ENCODE results near the gene LCNL1. TPM values are rescaled to one million over a fixed set of nuclear protein-coding genes. Genes with fewer than 3 reads are reported as not detected.

Gene LCNL1
- total RNA-seq, 1 experiment from 2014 or later = not detected

GRCh38 chr9:137011156-137011555 lies 28.4 kb downstream of the LCNL1 start:
- no peak for DNase-seq (ENCODE audit: low read depth)

- no peak for DNase-seq (ENCODE audit: low read depth)
Observed at GRCh38 chr9:137011907-137012675, 29.3 kb downstream of the LCNL1 start.

- no peak for DNase-seq (ENCODE audit: low read depth)
Observed at GRCh38 chr9:137012694-137013570, 30.1 kb downstream of the LCNL1 start.

- DNase-seq (ENCODE audit: low read depth) = no peak
Observed at GRCh38 chr9:137013571-137013940, 30.8 kb downstream of the LCNL1 start.

- DNase-seq (ENCODE audit: low read depth) = no peak
Observed at GRCh38 chr9:137014166-137014565, 31.4 kb downstream of the LCNL1 start.

- no peak for DNase-seq (ENCODE audit: low read depth)
Observed at GRCh38 chr9:137014776-137015539, 32.2 kb downstream of the LCNL1 start.

GRCh38 chr9:137015540-137015930 lies 32.7 kb downstream of the LCNL1 start:
- no peak for DNase-seq (ENCODE audit: low read depth)

- no peak for DNase-seq (ENCODE audit: low read depth)
Observed at GRCh38 chr9:137015976-137016375, 33.2 kb downstream of the LCNL1 start.

GRCh38 chr9:137016436-137016835 lies 33.6 kb downstream of the LCNL1 start:
- no peak for DNase-seq (ENCODE audit: low read depth)

GRCh38 chr9:137017071-137017470 lies 34.3 kb downstream of the LCNL1 start:
- no peak for DNase-seq (ENCODE audit: low read depth)

- no peak for DNase-seq (ENCODE audit: low read depth)
Observed at GRCh38 chr9:137017791-137018497, 35.2 kb downstream of the LCNL1 start.

GRCh38 chr9:137018761-137019559 lies 36.2 kb downstream of the LCNL1 start:
- no peak for DNase-seq (ENCODE audit: low read depth)

GRCh38 chr9:137019891-137020683 lies 37.3 kb downstream of the LCNL1 start:
- no peak for DNase-seq (ENCODE audit: low read depth)

- DNase-seq (ENCODE audit: low read depth) = no peak
Observed at GRCh38 chr9:137020771-137021567, 38.2 kb downstream of the LCNL1 start.

GRCh38 chr9:137021568-137021978 lies 38.8 kb downstream of the LCNL1 start:
- DNase-seq (ENCODE audit: low read depth) = no peak

GRCh38 chr9:137021979-137022661 lies 39.3 kb downstream of the LCNL1 start:
- peak; percentile 95 for DNase-seq (ENCODE audit: low read depth)

- DNase-seq (ENCODE audit: low read depth) = no peak
Observed at GRCh38 chr9:137022662-137023008, 39.8 kb downstream of the LCNL1 start.

- DNase-seq (ENCODE audit: low read depth) = no peak
Observed at GRCh38 chr9:137023157-137023556, 40.4 kb downstream of the LCNL1 start.

GRCh38 chr9:137023583-137023991 lies 40.8 kb downstream of the LCNL1 start:
- no peak for DNase-seq (ENCODE audit: low read depth)
